Activated T-cell treated with anti-CD3 and anti-CD28 coated beads, Interleukin-2, amount 50 U/mL, for 48 hours (primary cell): ENCODE data around the gene LARGE2.
A peak's percentile ranks its signal among the peaks of the same experiment; 100 is the strongest.
"Not testable (repeated sequence)": the region's sequence is repeated elsewhere in the genome, so short reads cannot be mapped to it uniquely, and the experiment has no call there.

Experiments used
- DNase-seq, 2 experiments: peaks; one replicate each; pipeline ENCODE4 v3.0.0-alpha.2; 2020

Gene LARGE2

GRCh38 chr11:45896422-45896984 lies 26.0 kb upstream of the LARGE2 start:
- no peak for DNase-seq

GRCh38 chr11:45897556-45897955 lies 24.9 kb upstream of the LARGE2 start:
- no peak for DNase-seq

GRCh38 chr11:45899086-45899447 lies 23.4 kb upstream of the LARGE2 start:
- DNase-seq = no peak

- DNase-seq = peak; percentile 76 to 81
These were observed 22.8 kb upstream of the LARGE2 start for GRCh38 chr11:45899448-45900174.

GRCh38 chr11:45900175-45900800 lies 22.2 kb upstream of the LARGE2 start:
- DNase-seq = not testable (repeated sequence)

- no peak for DNase-seq
These were observed 21.4 kb upstream of the LARGE2 start for GRCh38 chr11:45900916-45901617.

GRCh38 chr11:45901626-45902025 lies 20.8 kb upstream of the LARGE2 start:
- DNase-seq = no peak

GRCh38 chr11:45902452-45903380 lies 19.7 kb upstream of the LARGE2 start:
- no peak for DNase-seq

- DNase-seq = no peak
These were observed 18.0 kb upstream of the LARGE2 start for GRCh38 chr11:45904309-45904915.

GRCh38 chr11:45905095-45905494 lies 17.4 kb upstream of the LARGE2 start:
- no peak for DNase-seq

- not testable (repeated sequence) for DNase-seq
These were observed 16.9 kb upstream of the LARGE2 start for GRCh38 chr11:45905576-45905975.

- no peak for DNase-seq
These were observed 16.3 kb upstream of the LARGE2 start for GRCh38 chr11:45906096-45906682.

GRCh38 chr11:45906965-45907611 lies 15.4 kb upstream of the LARGE2 start, which contains the start of gene FREY1:
Gene FREY1 (minus strand): TSS chr11:45907271. CDS start chr11:45907245, 26 bp downstream.
- DNase-seq = no peak

- no peak for DNase-seq
These were observed 14.5 kb upstream of the LARGE2 start for GRCh38 chr11:45907911-45908370.

GRCh38 chr11:45909594-45910475 lies 12.6 kb upstream of the LARGE2 start:
- no peak for DNase-seq

GRCh38 chr11:45910623-45911022 lies 11.8 kb upstream of the LARGE2 start:
- DNase-seq = no peak

GRCh38 chr11:45913514-45913913 lies 8.9 kb upstream of the LARGE2 start:
- no peak for DNase-seq

GRCh38 chr11:45913942-45914635 lies 8.4 kb upstream of the LARGE2 start:
- no peak for DNase-seq

GRCh38 chr11:45915446-45915845 lies 7.0 kb upstream of the LARGE2 start:
- no peak for DNase-seq
